GM10266 (cell line): Measurements from ENCODE around the gene NALCN.

Experiments
- DNase-seq: peaks from one replicate; pipeline ENCODE4 v3.0.0; 2012; ENCODE audit errors: extremely low spot score
- CTCF ChIP-seq: IDR thresholded peaks from 2 replicates; pipeline ENCODE4 v1.5.1; 2012; ENCODE audit warnings: mild to moderate bottlenecking, low read depth; ENCODE audit not compliant: control insufficient read depth, insufficient read depth; ENCODE audit errors: missing control alignments

NALCN gene

DNA sequence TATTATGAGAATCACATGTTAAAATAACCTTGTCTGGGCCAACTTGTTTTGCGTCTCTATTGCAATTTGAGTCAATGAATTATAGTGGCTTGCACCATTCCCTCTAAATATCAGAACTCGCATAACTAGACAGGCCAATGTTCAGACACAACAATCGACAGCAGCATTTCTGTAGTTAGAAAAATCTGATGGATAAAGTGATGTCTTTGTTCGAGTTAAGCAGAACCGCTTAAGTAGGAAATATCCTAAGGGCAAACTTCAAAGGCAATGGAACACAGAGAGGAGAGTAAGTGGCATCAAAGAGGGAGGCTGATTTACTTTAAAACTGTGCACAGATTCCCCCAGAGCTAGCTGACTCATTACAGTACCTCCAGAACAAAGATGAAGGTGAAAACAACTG, 333.9 kb downstream of the NALCN start:
- TF ChIP-seq CTCF = no peak
- DNase-seq = no peak

DNA sequence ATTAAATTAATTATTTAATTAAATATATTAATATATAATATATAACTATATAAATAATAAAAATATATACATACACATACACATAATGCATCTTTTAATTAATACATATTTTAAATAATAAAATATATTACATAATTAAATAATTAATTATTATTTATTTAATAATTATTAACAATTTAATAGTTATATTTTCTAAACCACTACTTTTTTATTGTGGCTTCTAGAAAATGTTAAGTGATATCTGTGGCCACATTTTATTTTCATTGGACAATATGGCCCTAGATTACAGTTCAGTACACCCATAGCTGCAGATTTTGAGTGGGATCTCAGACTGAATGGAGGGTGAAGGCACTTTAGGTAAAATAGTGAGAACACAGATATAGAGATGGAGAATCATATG, 335.7 kb downstream of the NALCN start:
- DNase-seq = no peak
- no peak for TF ChIP-seq CTCF

DNA sequence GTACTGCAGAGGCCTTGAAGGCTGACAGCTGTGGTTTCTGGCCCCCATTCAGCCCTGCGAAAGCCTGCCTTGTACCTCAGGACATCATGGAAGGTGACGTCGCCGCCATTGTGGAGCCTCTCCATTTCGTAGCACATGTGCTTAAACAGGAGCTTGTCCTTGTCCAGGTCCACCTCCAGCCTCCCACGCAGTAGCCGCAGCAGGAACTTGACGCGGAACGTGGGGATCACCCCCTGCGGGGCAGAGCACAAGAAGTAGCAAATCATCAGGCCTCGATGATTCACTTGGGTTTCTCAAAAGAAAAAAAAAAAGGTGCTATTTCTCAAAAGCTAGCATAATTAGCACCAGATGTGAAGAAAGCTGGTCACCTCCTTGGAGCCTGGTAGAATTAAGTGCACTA, 351.0 kb downstream of the NALCN start:
- no peak for TF ChIP-seq CTCF
- no peak for DNase-seq

GRCh38 chr13:101059793-101060192, 356.5 kb downstream of the NALCN start:
- no peak for TF ChIP-seq CTCF
- no peak for DNase-seq

DNA sequence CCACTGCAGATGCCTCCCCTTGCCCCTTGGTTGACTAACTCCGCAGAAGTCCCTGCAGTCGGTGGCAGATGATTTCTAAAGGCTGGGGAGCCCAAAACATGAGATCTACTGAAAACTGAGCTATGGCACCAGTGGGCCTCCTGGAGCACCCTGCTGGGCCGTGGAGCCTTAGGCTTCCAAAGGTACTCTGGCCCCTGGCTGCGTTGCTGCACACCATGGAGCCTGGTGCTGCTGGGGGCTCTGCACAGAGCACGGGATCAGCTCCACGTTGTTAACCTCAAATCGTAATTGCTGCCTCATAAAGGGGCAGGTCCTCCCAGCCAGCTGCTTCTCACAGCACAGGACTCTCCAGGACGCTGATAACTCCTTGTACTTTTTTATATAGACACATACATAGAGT, 357.5 kb downstream of the NALCN start:
- TF ChIP-seq CTCF = no peak
- no peak for DNase-seq

GRCh38 chr13:101053301-101054093, 362.8 kb downstream of the NALCN start:
- no peak for TF ChIP-seq CTCF
- DNase-seq = no peak

DNA sequence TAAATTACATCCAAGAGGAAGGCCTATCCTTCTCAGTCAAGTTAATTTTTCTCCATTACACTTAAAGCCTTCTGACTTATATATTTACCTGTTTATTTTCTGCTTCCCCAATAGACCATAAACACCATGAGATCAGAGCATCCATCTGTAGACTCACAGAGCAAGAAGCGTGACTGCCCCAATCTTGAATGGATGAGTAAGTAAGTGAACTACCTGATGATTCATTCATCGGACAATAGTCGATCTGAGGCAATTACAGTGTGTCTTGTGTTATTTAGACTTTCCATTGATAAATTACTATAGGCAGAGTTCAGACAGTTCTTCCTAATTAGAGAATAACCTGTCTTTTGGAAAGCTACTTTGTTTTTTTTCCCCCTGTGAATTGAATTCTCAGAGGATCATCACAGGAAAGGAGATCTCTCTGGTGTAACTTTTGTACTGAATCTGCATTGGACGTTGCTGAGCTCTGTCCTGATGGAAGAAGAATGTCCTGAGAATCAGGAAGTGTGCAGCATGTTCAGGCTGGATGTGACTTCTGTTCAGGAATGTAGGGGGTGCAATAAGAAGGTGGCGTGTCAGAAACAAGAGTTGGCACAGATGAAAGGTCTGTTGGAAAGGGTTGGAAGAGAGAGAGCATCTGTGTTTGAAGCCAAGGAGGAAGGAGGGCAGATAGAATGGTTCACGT, 367.0 kb downstream of the NALCN start:
- no peak for TF ChIP-seq CTCF
- no peak for DNase-seq
